ENCODE results near the gene DKK3. TPM values are rescaled to one million over a fixed set of nuclear protein-coding genes. Genes with fewer than 3 reads are reported as not detected.
A peak's percentile ranks its signal among the peaks of the same experiment; 100 is the strongest.

DKK3 gene
- polyA plus RNA-seq, 10 donors = 51.1 to 121 (median 73.6) TPM

- no peak for DNase-seq
Measured at GRCh38 chr11:11984563-11984962, 23.9 kb downstream of the DKK3 start.

DNA sequence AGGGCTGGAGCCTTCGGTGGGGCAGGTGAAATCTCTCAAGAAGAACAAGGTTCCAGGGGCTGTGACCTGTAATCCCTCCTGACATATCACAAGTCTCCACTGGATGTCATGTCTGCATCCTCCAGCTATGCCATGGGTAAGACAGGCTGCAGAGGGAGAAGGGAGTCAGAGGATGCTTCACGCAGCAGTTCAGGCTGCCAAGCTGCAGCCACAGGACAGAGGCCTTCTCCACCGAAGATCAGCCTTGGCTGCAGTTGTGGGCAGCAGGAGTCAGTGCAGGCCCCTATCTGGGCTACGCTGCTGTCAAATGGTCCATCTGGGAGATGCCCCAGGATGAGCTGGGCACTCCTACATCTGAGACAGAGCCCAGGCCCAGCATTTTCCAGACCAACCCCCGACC, 25.0 kb downstream of the DKK3 start:
- no peak for DNase-seq

DNA sequence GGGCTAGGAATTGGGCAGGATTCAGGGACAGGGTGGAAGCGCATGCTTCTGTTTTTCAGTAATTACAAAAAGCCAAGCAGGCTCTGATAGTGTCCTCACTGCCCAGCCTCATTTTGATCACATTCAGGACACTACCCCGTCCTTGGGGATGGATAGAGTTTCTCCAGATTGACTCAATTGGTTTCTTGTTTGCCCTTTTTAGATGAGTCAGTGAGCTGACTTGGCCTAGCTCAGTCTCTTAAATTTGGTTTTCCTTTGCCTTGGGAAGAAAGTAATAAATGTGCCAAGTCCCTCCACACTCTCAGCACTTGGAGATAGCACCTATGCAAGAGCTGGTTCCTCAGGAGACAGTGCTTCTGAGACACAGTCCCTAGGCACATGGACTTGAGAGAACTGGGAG, 25.5 kb downstream of the DKK3 start:
- DNase-seq = no peak

DNA sequence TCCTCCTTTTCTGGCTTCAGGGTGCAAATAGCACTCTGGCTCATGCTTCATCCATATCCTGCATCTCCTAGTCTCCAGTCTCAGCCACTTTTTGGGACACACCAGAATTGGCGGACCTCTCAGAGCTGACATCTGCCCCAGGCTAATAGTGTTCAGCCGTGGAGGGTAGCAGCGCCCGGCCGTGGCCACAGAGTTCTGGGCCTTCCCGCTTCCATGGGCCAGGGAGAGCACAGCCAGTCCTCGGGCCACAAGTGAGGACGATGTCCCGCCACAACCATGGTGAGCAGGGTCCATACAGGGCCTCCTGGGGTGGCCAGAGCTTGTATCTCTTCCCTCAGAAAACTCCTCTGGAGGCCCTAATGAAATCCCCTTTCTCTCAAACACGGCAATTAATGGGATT, 26.0 kb downstream of the DKK3 start:
- DNase-seq = no peak

DNA sequence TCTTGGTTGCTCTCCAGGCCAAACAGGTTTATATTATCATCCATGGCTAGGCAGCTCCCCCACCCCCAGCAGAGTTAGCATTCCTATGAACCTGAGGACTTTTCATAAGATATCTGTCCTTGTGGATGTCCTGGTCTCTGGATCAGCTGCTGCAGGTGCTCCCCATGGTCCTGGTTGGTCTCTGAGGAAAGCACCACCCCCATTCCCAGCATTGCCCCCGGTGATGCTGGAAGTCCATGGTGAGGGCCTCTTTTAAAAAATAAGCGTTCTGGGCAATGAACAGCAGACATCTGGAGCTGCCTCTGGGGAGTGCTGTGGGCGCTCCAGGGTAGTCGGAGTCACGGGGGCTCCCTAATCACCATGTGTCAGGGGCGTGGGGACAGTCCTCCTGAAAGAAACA, 26.6 kb downstream of the DKK3 start:
- DNase-seq = no peak

DNA sequence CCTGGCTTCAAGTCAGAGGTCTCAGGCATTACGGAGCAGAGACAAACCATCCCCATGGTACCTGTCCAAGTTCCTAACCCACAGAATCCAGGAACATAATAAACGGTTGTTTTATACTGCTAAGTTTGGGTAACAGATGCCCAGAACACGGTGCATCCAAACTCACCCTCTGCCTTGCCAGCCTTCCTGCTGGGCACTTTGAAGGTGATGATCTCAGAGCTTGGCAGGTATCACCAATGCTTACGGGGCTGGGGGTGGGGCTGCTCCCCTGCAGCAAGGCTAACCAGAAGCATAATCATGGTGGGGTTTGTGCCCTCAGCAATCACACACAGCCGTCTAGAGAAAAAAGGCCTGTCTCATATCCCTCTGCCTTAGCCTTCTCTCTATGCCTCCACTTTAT, 27.1 kb downstream of the DKK3 start:
- DNase-seq = no peak

DNA sequence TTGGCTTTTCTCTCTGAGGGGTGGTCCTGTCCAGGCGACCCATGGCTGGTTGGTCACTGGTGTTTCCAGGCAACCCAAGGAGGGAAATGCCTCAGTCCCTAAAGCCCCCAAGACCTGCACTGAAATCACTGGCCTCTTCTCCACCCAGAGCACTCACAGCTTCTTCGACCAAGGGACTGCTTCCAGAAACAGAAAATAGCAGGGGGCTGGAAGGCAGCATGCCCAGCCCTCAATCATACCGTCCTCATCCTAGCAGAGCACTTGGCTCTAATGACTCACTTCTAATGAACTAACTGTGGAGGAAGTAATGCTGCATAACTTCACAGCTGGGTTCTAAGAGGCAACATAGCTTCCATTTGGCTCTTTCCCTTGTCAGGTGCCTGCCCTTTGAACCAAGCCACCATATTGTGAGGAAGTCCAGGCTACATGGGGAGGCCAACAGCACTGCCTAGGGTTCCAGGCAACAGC, 27.6 kb downstream of the DKK3 start:
- no peak for DNase-seq

DNA sequence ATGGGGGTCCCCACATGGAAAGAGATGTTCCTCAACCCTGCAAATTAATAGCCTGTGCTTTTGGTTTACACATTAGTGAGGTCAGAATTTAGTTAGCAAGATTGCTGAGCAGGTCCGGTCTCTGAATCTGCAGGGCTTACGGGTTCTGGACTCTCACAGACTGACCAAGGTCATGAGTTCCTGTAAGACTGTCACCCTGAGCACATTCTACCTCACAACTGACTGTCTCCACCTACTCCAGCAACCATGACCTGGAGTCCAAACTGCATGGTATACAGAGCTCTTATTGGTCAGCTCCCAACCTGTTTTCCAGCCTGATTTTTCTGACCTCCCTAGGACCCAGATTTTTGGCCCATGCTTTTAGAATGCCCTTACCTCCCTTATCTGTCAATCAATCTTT, 28.2 kb downstream of the DKK3 start:
- DNase-seq = no peak

- peak in 2 of 3 donors; percentile 55 to 85 for DNase-seq
Measured at GRCh38 chr11:11979488-11980117, 28.8 kb downstream of the DKK3 start.

DNA sequence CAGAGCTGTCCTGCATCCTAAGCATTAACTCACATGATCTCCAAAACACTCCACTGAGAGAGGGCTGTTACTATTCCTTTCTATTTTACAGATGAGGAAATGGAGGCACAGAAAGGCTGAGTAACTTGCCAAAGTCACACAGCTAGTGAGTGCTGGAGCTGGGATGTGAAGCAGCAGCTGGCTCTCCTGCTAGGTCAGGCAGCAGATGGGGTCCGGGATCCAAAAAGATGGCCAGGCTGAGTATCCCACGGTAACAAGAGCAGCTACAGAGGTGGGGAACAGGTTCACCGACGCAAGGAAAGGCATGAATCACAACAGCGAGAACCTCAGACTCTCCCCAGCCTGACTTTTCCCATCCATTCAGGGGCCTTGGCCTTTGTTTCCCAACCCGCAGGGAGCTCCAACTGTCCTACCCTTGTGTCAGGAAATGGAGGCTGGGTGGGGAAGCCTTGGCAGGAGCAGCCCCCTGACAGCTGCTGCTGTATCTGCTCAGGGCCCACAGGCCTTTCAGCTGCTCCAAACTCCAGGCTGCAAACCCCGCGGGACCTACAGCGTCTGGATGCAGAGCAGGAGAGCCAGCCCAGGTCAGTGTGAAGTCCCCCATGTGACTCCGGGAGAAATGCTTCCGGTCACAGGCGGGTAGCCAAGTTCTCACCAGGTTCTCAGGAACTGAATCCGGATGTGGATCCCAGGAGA, 29.5 kb downstream of the DKK3 start:
- peak; percentile 68 to 94 (median 71) for DNase-seq

- DNase-seq = peak in 1 of 3 donors; percentile 18
Measured at GRCh38 chr11:11978098-11978637, 30.3 kb downstream of the DKK3 start.

DNA sequence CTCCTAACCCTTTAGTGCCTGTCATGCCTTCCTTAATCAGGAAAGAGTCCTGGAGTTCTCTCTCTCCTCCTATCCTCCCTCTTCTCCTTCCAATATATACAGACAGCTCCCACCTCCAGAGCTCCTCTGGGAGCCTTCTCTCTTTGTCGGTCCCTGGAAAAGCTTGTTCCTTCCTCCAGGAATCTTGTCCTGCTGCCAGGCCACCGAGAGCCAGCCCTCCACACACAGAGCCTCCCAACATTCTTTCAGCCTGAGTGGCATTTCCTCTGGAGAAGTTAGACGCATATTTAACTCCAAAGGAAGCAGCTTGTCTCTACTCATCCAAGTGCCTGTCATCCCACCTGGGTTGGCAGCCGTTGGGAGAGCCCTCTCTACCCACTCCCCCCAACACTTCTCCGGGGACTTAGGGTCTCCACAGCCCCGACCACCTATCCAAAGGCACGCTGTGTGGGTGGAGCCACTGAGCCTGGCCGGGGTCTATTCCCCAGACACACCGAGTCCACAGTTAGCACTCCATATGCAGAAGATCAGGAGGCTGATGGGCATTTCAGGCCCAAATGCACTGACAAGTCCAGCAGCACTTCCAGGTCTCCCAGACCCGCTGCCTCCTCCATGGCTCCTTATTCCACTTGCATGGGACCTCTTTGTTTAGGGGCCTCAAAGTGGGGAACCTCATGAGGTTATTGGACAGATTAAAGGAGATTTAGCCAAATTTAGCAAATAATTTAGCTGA, 31.1 kb downstream of the DKK3 start:
- peak; percentile 82 to 94 (median 88) for DNase-seq

- DNase-seq = peak in 2 of 3 donors; percentile 51 to 68
Measured at GRCh38 chr11:11976481-11977127, 31.8 kb downstream of the DKK3 start.

GRCh38 chr11:11975201-11976092, 33.0 kb downstream of the DKK3 start:
- no peak for DNase-seq

DNA sequence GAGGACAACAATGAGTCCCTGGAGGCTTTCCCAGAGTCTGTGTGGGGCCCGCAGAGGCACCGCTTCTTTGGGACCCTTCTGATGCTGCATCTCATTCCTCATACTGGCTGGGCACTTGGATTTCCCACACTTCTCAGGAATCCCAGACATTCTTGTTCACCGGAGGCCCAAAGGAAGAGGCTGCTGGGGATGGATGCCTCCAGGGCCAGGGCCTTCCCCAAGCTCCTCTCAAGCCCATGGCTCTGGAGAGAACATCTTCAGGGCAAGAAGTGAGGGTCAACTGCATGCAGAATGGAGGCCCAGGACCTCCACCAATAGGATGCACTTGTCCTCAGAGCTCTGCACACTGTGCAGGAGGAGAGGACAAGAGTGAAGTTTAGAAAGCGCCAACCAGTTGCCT, 34.6 kb downstream of the DKK3 start:
- DNase-seq = no peak

DNA sequence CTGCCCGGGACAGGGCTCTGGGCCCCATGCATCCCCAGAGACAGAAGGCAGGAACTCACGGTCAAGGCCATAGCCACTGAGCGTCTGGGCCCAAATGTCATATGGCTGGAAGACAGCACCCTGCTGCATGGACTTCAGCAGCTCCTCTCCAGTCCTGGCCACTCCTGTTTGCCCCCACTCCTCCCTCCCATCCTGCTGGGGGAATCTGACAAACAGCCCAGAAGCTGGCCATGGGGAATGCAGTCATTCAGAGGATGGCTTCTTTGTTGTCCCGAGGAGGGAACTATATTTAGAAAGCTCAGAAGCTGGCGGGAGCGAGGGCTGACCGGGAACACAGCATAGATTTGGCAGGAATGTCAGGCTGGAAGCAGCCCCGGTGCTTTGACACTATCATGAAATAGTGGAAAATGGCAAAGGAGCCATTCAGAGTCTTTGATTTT, 35.0 kb downstream of the DKK3 start:
- DNase-seq = peak; percentile 89 to 95 (median 92)

- DNase-seq = no peak
Measured at GRCh38 chr11:11972730-11973341, 35.6 kb downstream of the DKK3 start.

GRCh38 chr11:11971906-11972547, 36.4 kb downstream of the DKK3 start:
- peak in 1 of 3 donors; percentile 50 for DNase-seq

DNA sequence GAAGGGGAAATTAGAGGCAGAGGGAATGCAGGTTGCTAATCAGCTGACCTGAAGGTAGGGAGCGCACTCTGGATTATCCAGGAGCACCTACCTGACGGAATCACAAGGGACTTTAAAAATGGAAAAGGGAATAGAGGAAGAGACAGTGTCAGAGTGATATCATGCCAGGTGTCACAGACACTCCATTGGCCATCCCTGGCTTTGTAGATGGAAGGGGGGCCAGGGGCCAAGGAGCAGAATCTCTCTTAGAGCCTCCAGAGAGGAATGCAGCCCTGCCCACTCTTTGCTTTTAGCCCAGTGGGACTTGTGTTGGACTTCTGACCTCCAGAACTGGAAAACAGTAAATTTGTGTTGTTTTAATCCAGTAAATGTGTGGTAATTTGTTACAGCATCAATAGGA, 37.9 kb downstream of the DKK3 start:
- DNase-seq = no peak
